HepG2 (cell line): Measurements from ENCODE around the gene ZNF184. TPM values are rescaled to one million over a fixed set of nuclear protein-coding genes. Genes with fewer than 3 reads are reported as not detected.

ENCODE experiments used
- ATAC-seq: fragments of 200-7000 bp; cut with Tn5 transposase; 3 replicates; pipeline ENCODE4 v1.9.1; 2020; ENCODE audit warnings: mild to moderate bottlenecking, moderate library complexity
- Bru-seq: library from RNA; stranded (reverse); fragments of 400-500 nt; gene quantifications from one replicate; lab custom pipeline; 2021; lab: Mats Ljungman, UMichigan
- BruChase-seq, 2 experiments: library from RNA; stranded (reverse); fragments of 400-500 nt; gene quantifications; one replicate each; lab custom pipeline; 2021; lab: Mats Ljungman, UMichigan
- BruUV-seq: library from RNA; stranded (reverse); fragments of 400-500 nt; replicated peaks from 2 replicates; lab custom pipeline; 2021; lab: Mats Ljungman, UMichigan
- CTCF ChIA-PET: fragments of 300-600 bp; formaldehyde crosslinking; extraction: SDS; loops from one replicate; lab custom pipeline; 2021; ENCODE audit warnings: low total read pairs, inconsistent platforms, low intra/inter-chr PET ratio; lab: Yijun Ruan, JAX
- POLR2A ChIA-PET: fragments of 350-600 bp; sonication (Branson Sonifier 250); formaldehyde crosslinking; loops from one replicate; lab custom pipeline; 2020; ENCODE audit warnings: antibody characterized with exemption, inconsistent platforms; lab: Yijun Ruan, JAX
- DNase-seq: peaks from one replicate; pipeline ENCODE4 v3.0.0-alpha.2; 2015; ENCODE audit warnings: low spot score
- FAIRE-seq: peaks from 3 replicates; lab custom pipeline; 2011; peaks lifted over from hg19 to GRCh38; lab: Jason Lieb, UNC
- H2AFZ ChIP-seq: one replicate; pipeline ENCODE4 v1.6.1; 2011; ENCODE audit warnings: low read length, inconsistent platforms
- H3K27ac ChIP-seq: fragments of 300-600 bp; 3 replicates; pipeline ENCODE4 v1.8.0; 2011; ENCODE audit warnings: mixed run types, mild to moderate bottlenecking, mixed read lengths, low read length, inconsistent platforms; ENCODE audit not compliant: insufficient read depth; ENCODE audit errors: extremely low read length
- H3K27me3 ChIP-seq, 2 experiments: fragments of 200-600 bp in 1 of 2; 2 replicates in 1 of 2; 3 replicates in 1 of 2; pipeline versions ENCODE4 v1.6.0 to v1.8.0; 2011; ENCODE audit warnings: low read length in 2 of 2, mild to moderate bottlenecking in 2 of 2, moderate library complexity in 2 of 2, inconsistent platforms in 1 of 2; ENCODE audit not compliant: insufficient read depth in 2 of 2, control insufficient read depth in 1 of 2
- H3K36me3 ChIP-seq, 2 experiments: fragments of 200-600 bp in 1 of 2; replicated peaks in 1 of 2; 2 replicates in 1 of 2; 3 replicates in 1 of 2; pipeline versions ENCODE4 v1.5.1 to v1.8.0; 2011; ENCODE audit warnings: low read length in 2 of 2, inconsistent platforms in 1 of 2; ENCODE audit not compliant: insufficient read depth in 2 of 2, control insufficient read depth in 1 of 2
- H3K4me1 ChIP-seq: 2 replicates; pipeline ENCODE4 v1.5.1; 2012; ENCODE audit warnings: low read length, inconsistent platforms; ENCODE audit not compliant: insufficient read depth
- H3K4me2 ChIP-seq: 2 replicates; pipeline ENCODE4 v1.6.0; 2011; ENCODE audit warnings: low read depth, low read length, inconsistent platforms
- H3K4me3 ChIP-seq, 3 experiments: fragments of 200-600 bp in 1 of 3; sonication (generic), shearing (Covaris generic) in 1 of 3; replicated peaks in 1 of 3; 2 replicates each; pipeline ENCODE4 v1.5.1; 2011 to 2016; ENCODE audit warnings: low read length in 3 of 3, inconsistent platforms in 2 of 3, low read depth in 2 of 3, mild to moderate bottlenecking in 2 of 3, control low read depth in 1 of 3, mixed read lengths in 1 of 3; ENCODE audit not compliant: insufficient read depth in 1 of 3
- H3K79me2 ChIP-seq: one replicate; pipeline ENCODE4 v1.6.1; 2011; ENCODE audit warnings: low read length, inconsistent platforms; ENCODE audit not compliant: insufficient read depth
- H3K9ac ChIP-seq: 2 replicates; pipeline ENCODE4 v1.6.0; 2011; ENCODE audit warnings: mild to moderate bottlenecking, low read depth, low read length, inconsistent platforms; ENCODE audit not compliant: insufficient read depth
- H3K9me3 ChIP-seq: 2 replicates; pipeline ENCODE4 v1.5.1; 2012; ENCODE audit warnings: mild to moderate bottlenecking, low read length
- H4K20me1 ChIP-seq: 2 replicates; pipeline ENCODE4 v1.6.0; 2011; ENCODE audit warnings: inconsistent platforms, mild to moderate bottlenecking, low read length, moderate library complexity; ENCODE audit not compliant: insufficient read depth
- ASH2L ChIP-seq: fragments of 300-600, 200-600 bp; sonication (generic); IDR thresholded peaks from 2 replicates; pipeline ENCODE4 v1.7.0; 2017; ENCODE audit warnings: low read depth, mild to moderate bottlenecking, moderate library complexity, mixed read lengths, low read length; ENCODE audit not compliant: insufficient read length
- FOXK1 ChIP-seq: sonication (generic); formaldehyde crosslinking; IDR thresholded peaks from 2 replicates; pipeline ENCODE4 v1.4.0; 2020; ENCODE audit warnings: low read depth, missing genetic modification reagents, borderline replicate concordance
- FOXP1 ChIP-seq, 2 experiments: fragments of 450-650 bp in 1 of 2; IDR thresholded peaks; 2 replicates each; pipeline ENCODE4 v1.6.1; 2017 to 2018; ENCODE audit warnings: antibody characterized with exemption in 1 of 2
- GABPB1 ChIP-seq: IDR thresholded peaks from 2 replicates; pipeline ENCODE4 v1.6.1; 2016; ENCODE audit warnings: mild to moderate bottlenecking, missing genetic modification reagents, moderate library complexity, missing compliant biosample characterization
- GATA4 ChIP-seq: sonication (generic); IDR thresholded peaks from 2 replicates; pipeline ENCODE4 v1.6.1; 2016; ENCODE audit warnings: antibody characterized with exemption, low read depth, borderline replicate concordance
- KLF16 ChIP-seq, 2 experiments: sonication (generic) in 1 of 2; formaldehyde crosslinking in 1 of 2; IDR thresholded peaks; 2 replicates each; pipeline versions ENCODE4 v1.6.1 to v1.8.0; 2016 to 2023; ENCODE audit warnings: missing genetic modification reagents in 2 of 2, missing compliant biosample characterization in 1 of 2
- NCOR1 ChIP-seq: fragments of 200-600 bp; sonication (generic); IDR thresholded peaks from 2 replicates; pipeline ENCODE4 v1.7.0; 2017; ENCODE audit warnings: antibody characterized with exemption, low read length, borderline replicate concordance
- NR2F1 ChIP-seq, 2 experiments: fragments of 450-650 bp in 1 of 2; formaldehyde crosslinking in 1 of 2; IDR thresholded peaks; 2 replicates each; pipeline versions ENCODE4 v1.5.0 to v1.6.1; 2016 to 2020; ENCODE audit warnings: mild to moderate bottlenecking in 1 of 2, missing compliant biosample characterization in 1 of 2, missing genetic modification reagents in 1 of 2, moderate library complexity in 1 of 2
- SNRNP70 ChIP-seq: fragments of 200-400 bp; formaldehyde crosslinking; IDR thresholded peaks from 2 replicates; pipeline ENCODE4 v1.6.1; 2017; ENCODE audit warnings: mild to moderate bottlenecking, low read depth, low read length, moderate library complexity
- TEAD2 ChIP-seq: sonication (generic); formaldehyde crosslinking; IDR thresholded peaks from 2 replicates; pipeline ENCODE4 v1.9.0; 2021; ENCODE audit warnings: missing genetic modification reagents
- ZFY ChIP-seq: sonication (generic); formaldehyde crosslinking; IDR thresholded peaks from 2 replicates; pipeline ENCODE4 v1.4.0; 2020; ENCODE audit warnings: missing genetic modification reagents
- ZNF207 ChIP-seq: fragments of 450-650 bp; IDR thresholded peaks from 2 replicates; pipeline ENCODE4 v1.6.1; 2016; ENCODE audit warnings: antibody characterized with exemption, borderline replicate concordance
- WGBS: methylation state at CpG from one replicate; pipeline ENCODE4 v1.1.6; 2017; ENCODE audit warnings: low lambda C conversion rate; 5-methylcytosine and 5-hydroxymethylcytosine counted together
- in situ Hi-C: cut with HindIII; loops from 2 replicates; pipeline ENCODE4 v1.10.0; 2017; ENCODE audit warnings: low pct_unique_long_range_greater_than_20kb; ENCODE audit not compliant: extremely low pct_ligation_motif_present
- intact Hi-C: fragments of 100-400 bp; cut with micrococcal nuclease; formaldehyde crosslinking; loops from one replicate; pipeline ENCODE4 v1.10.0; 2022; ENCODE audit not compliant: unreplicated experiment
- long read RNA-seq, 2 experiments: library from RNA in 1 of 2; library from polyadenylated mRNA in 1 of 2; stranded (forward) in 1 of 2; unstranded in 1 of 2; transcript quantifications; one replicate each; pipeline ENCODE4 v2.0.0, GENCODE V29; 2019 to 2022
- polyA minus RNA-seq, 3 experiments: library from RNA; depleted of rRNA, polyadenylated mRNA; stranded (reverse); fragments of >200 nt; gene quantifications; 2 replicates each; pipeline ENCODE4 v1.2.3, GENCODE V29; 2011; ENCODE audit warnings: low replicate concordance in 1 of 3
- polyA plus RNA-seq, 8 experiments: library from polyadenylated mRNA; depleted of rRNA in 3 of 8; stranded (reverse) in 7 of 8; unstranded in 1 of 8; fragments of >200 nt; fragmentation: Illumina TruSeq in 4 of 8; extraction: Trizol in 4 of 8; gene quantifications; 2 replicates each; pipeline versions ENCODE4 v1.2.1 to v1.2.3, GENCODE V29; 2011 to 2016; ENCODE audit warnings: low read depth in 4 of 8, missing spikeins in 1 of 8, mixed read lengths in 1 of 8; ENCODE audit not compliant: insufficient read depth in 1 of 8
- total RNA-seq, 5 experiments: library from RNA; depleted of rRNA; stranded (reverse); fragments of >200 nt; fragmentation: Illumina TruSeq; extraction: Trizol; gene quantifications; 2 replicates each; pipeline ENCODE4 v1.2.3, GENCODE V29; 2016; ENCODE audit warnings: low read depth in 1 of 5
- TF ChIP-seq, protein P1 (sequence below): sonication (generic); formaldehyde crosslinking; IDR thresholded peaks from 2 replicates; pipeline ENCODE4 v1.5.1; 2020; ENCODE audit warnings: missing genetic modification reagents, mild to moderate bottlenecking, borderline replicate concordance

The ZNF184 gene
- total RNA-seq (2016; rRNA removed; fragmentation: Illumina TruSeq; extraction: Trizol) = 10.1 and 16.3 TPM in 2 replicates
- total RNA-seq (2016; cell fraction: cytosol; rRNA removed; fragmentation: Illumina TruSeq; extraction: Trizol; ENCODE audit: low read depth) = 1.7 and 2.1 TPM in 2 replicates
- 9.5 and 17.4 TPM in 2 replicates for total RNA-seq (2016; cell fraction: insoluble cytoplasmic fraction; rRNA removed; fragmentation: Illumina TruSeq; extraction: Trizol)
- total RNA-seq (2016; cell fraction: membrane; rRNA removed; fragmentation: Illumina TruSeq; extraction: Trizol) = 5.1 and 6.1 TPM in 2 replicates
- total RNA-seq (2016; cell fraction: nucleus; rRNA removed; fragmentation: Illumina TruSeq; extraction: Trizol) = 6.2 and 7.3 TPM in 2 replicates
- 2.0 and 2.1 TPM in 2 replicates for polyA plus RNA-seq (2011; rRNA removed)
- polyA plus RNA-seq (2011; cell fraction: cytosol; rRNA removed) = 0.93 and 1.5 TPM in 2 replicates
- 1.3 and 1.8 TPM in 2 replicates for polyA plus RNA-seq (2011; cell fraction: nucleus; rRNA removed)
- polyA plus RNA-seq (2012) = 2.5 and 3.2 TPM in 2 replicates
- 0.42 and 0.44 TPM in 2 replicates for polyA plus RNA-seq (2016; cell fraction: cytosol; fragmentation: Illumina TruSeq; extraction: Trizol; ENCODE audit: low read depth)
- 9.4 and 9.9 TPM in 2 replicates for polyA plus RNA-seq (2016; cell fraction: insoluble cytoplasmic fraction; fragmentation: Illumina TruSeq; extraction: Trizol; ENCODE audit: low read depth)
- polyA plus RNA-seq (2016; cell fraction: membrane; fragmentation: Illumina TruSeq; extraction: Trizol; ENCODE audit: low read depth) = 1.1 and 1.2 TPM in 2 replicates
- 5.7 and 6.6 TPM in 2 replicates for polyA plus RNA-seq (2016; cell fraction: nucleus; fragmentation: Illumina TruSeq; extraction: Trizol; ENCODE audit: insufficient read depth, low read depth)
- 1.1 and 4.3 TPM in 2 replicates for polyA minus RNA-seq (2011; rRNA and poly(A)+ RNA removed; ENCODE audit: low replicate concordance)
- 2.6 and 3.4 TPM in 2 replicates for polyA minus RNA-seq (2011; cell fraction: cytosol; rRNA and poly(A)+ RNA removed)
- polyA minus RNA-seq (2011; cell fraction: nucleus; rRNA and poly(A)+ RNA removed) = 8.9 and 10.2 TPM in 2 replicates
- percentile 64 among the genes with signal in this experiment for Bru-seq, nascent RNA
- BruChase-seq, experiment 1, labeled RNA remaining after a 6-hour chase = percentile 55 among the genes with signal in this experiment
- percentile 66 among the genes with signal in this experiment for BruChase-seq, experiment 2, labeled RNA remaining after a 2-hour chase
- long read RNA-seq, experiment 1, partial matches to known transcripts = 1 of 4 reads
- long read RNA-seq, experiment 1, other reads (novel, unspliced or antisense) = 2 of 4 reads
- long read RNA-seq, experiment 2, partial matches to known transcripts = 2 of 7 reads
- long read RNA-seq, experiment 2, other reads (novel, unspliced or antisense) = 5 of 7 reads

DNA sequence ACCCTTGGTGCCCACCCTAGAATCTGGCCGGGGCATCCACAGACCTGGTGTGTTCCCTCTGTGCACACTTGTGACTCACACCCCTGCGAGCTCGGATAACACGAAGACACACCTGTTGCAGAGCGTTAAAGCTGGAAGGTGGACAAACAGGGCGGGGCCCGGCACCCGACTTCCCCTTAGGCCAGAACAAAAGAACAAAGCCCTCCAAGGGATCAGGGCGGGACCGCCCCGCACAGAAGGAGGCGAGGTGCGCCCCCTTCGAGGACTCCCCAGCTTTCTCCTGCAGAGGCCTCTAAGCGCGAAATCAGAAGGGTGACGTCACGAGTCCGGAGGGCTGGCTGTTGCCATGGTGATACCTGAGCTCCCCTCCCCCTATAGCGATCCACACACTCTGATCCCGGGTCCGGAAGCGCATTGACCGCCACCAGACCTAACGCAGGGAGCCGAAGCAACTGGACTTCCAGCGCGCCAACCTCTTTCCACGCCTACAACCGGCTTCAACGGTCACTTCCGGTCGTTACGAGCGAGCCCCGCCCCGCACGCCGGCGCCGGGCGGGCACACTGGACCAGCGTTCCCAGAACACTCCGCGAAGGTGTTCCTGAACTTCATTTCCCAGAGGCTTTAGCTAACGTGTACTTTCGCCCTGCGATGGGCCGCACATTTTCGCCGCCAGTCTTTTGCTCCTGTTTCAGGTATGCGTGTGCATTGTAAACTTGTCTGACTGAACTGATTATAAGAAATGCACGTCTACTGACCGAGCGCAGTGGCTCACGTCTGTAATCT, at the start of gene ZNF184:
Gene ZNF184 (minus strand): TSS at position 489 of the 784 bp plus-strand sequence. CDS start 811 bp downstream, outside the sequence.
- BruUV-seq = no TSS peak
- no peaks in the 10 kb centered on the region for H4K20me1 ChIP-seq
- no peaks in the 10 kb centered on the region for H3K36me3 ChIP-seq
- DNase-seq (peak; percentile 99), FAIRE-seq (peak; percentile 83), ATAC-seq (peak; percentile 96)
- H3K4me1 ChIP-seq = peaks cover 33% of the 10 kb centered on the region
- H2AFZ ChIP-seq = peak within 1 kb of the TSS; percentile 52
- H3K27ac ChIP-seq = peak within 1 kb of the TSS; percentile 91
- H3K4me3 ChIP-seq = peak within 1 kb of the TSS; percentile 80 to 89 (median 84)
- WGBS = under 1% methylated on average over 24 of the region's 56 CpGs
- no peaks in the 10 kb centered on the region; a peak in 1 of 5 replicates for H3K27me3 ChIP-seq
- intact Hi-C loops (loop anchor here (1.0 to 10.0 kb wide), 5 partner anchors 85 to 918 kb away; partner anchors contain the start of gene ZNF391), in situ Hi-C loops (no loop called here)
- H3K9me3 ChIP-seq = no peaks in the 10 kb centered on the region
- peak within 1 kb of the TSS; percentile 81 for H3K4me2 ChIP-seq
- H3K9ac ChIP-seq = peak within 1 kb of the TSS; percentile 89
- POLR2A ChIA-PET = interaction anchor here (0.9 to 2.3 kb wide), 18 partner anchors 23 to 1349 kb away, joined by 3 to 13 read pairs (median 5); partner anchors contain the start of genes ZNF391 and ZSCAN31
- CTCF ChIA-PET = no interaction called here
- H3K79me2 ChIP-seq = peaks cover 3% of the 10 kb centered on the region
- TF ChIP-seq NCOR1 (peak; percentile 88), ZNF207 (no peak), TEAD2 (CRISPR knock-in tag) (no peak), FOXK1 (CRISPR knock-in tag) (peak; percentile 70), ZFY (CRISPR knock-in tag) (peak; percentile 93), KLF16 (CRISPR knock-in tag; IDR thresholded peaks at IDR 0.05) (peak in 1 of 2 experiments; percentile 86; a peak in 1 of 4 replicates), FOXP1 (IDR thresholded peaks at IDR 0.05) (no peak), FOXP1 (CRISPR knock-in tag; IDR thresholded peaks at IDR 0.05) (no peak; the same call in 1 of the 2 replicates), NR2F1 (CRISPR knock-in tag; IDR thresholded peaks at IDR 0.05) (no peak), ASH2L (peak; percentile 90), GATA4 (peak; percentile 56; the same call in 1 of the 2 replicates), SNRNP70 (no peak), GABPB1 (CRISPR knock-in tag) (peak; percentile 98)
- TF ChIP-seq, protein P1, sequence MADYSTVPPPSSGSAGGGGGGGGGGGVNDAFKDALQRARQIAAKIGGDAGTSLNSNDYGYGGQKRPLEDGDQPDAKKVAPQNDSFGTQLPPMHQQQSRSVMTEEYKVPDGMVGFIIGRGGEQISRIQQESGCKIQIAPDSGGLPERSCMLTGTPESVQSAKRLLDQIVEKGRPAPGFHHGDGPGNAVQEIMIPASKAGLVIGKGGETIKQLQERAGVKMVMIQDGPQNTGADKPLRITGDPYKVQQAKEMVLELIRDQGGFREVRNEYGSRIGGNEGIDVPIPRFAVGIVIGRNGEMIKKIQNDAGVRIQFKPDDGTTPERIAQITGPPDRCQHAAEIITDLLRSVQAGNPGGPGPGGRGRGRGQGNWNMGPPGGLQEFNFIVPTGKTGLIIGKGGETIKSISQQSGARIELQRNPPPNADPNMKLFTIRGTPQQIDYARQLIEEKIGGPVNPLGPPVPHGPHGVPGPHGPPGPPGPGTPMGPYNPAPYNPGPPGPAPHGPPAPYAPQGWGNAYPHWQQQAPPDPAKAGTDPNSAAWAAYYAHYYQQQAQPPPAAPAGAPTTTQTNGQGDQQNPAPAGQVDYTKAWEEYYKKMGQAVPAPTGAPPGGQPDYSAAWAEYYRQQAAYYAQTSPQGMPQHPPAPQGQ (CRISPR knock-in tag) = no peak
